MCF 10A (cell line): Measurements from ENCODE around the gene ZNF500. TPM values are rescaled to one million over a fixed set of nuclear protein-coding genes. Genes with fewer than 3 reads are reported as not detected.
A peak's percentile ranks its signal among the peaks of the same experiment; 100 is the strongest.

ENCODE experiments used
- BruUV-seq: library from RNA; stranded (reverse); fragments of 400-500 nt; replicated peaks from 2 replicates; lab custom pipeline; 2021; lab: Mats Ljungman, UMichigan
- CTCF ChIA-PET: fragments of 300-600 bp; sonication (Branson Sonifier 250); formaldehyde crosslinking; extraction: SDS; loops from one replicate; lab custom pipeline; 2021; ENCODE audit warnings: antibody characterized with exemption, inconsistent platforms; lab: Yijun Ruan, JAX
- POLR2A ChIA-PET: fragments of 300-600, 350-650 bp; sonication (Branson Sonifier 250); formaldehyde crosslinking; extraction: SDS; loops from one replicate; lab custom pipeline; 2020; ENCODE audit warnings: antibody characterized with exemption, inconsistent platforms; lab: Yijun Ruan, JAX
- DNase-seq: peaks from one replicate; pipeline ENCODE4 v3.0.0-alpha.2; 2018; ENCODE audit not compliant: unreplicated experiment
- H3K27ac Mint-ChIP-seq: one replicate; pipeline ENCODE4 v1.8.0; 2022; ENCODE audit warnings: mild to moderate bottlenecking, low read depth, mixed read lengths; ENCODE audit not compliant: unreplicated experiment
- H3K27me3 Mint-ChIP-seq: one replicate; pipeline ENCODE4 v1.8.0; 2022; ENCODE audit warnings: mixed read lengths; ENCODE audit not compliant: insufficient read depth, unreplicated experiment
- H3K36me3 Mint-ChIP-seq: one replicate; pipeline ENCODE4 v1.8.0; 2022; ENCODE audit warnings: mild to moderate bottlenecking, moderate library complexity, mixed read lengths; ENCODE audit not compliant: insufficient read depth, unreplicated experiment
- H3K4me1 Mint-ChIP-seq: one replicate; pipeline ENCODE4 v1.8.0; 2022; ENCODE audit warnings: mixed read lengths; ENCODE audit not compliant: insufficient read depth, unreplicated experiment
- H3K4me3 Mint-ChIP-seq: one replicate; pipeline ENCODE4 v1.8.0; 2022; ENCODE audit warnings: mild to moderate bottlenecking, moderate library complexity, mixed read lengths; ENCODE audit not compliant: unreplicated experiment
- H3K9me3 Mint-ChIP-seq: one replicate; pipeline ENCODE4 v1.8.0; 2022; ENCODE audit warnings: mixed read lengths; ENCODE audit not compliant: unreplicated experiment
- CTCF ChIP-seq: fragments of 200-600 bp; IDR thresholded peaks from one replicate; pipeline ENCODE4 v1.8.0; 2022; ENCODE audit warnings: antibody characterized with exemption, mild to moderate bottlenecking; ENCODE audit not compliant: unreplicated experiment
- intact Hi-C: fragments of 100-400 bp; cut with micrococcal nuclease; formaldehyde crosslinking; loops from 2 replicates; pipeline ENCODE4 v1.14.1; 2022
- total RNA-seq: library from RNA; stranded (reverse); gene quantifications from 2 replicates; pipeline ENCODE4 v1.2.3, GENCODE V29; 2022

Gene ZNF500
- total RNA-seq, 1 experiment from 2014 or later = 13.8 TPM

- ChIA-PET POLR2A (interaction anchor here (2.0 to 3.1 kb wide), 2 partner anchors 33 to 67 kb away, joined by 8 to 40 read pairs; partner anchors contain the start of genes ANKS3, DNAAF8 and ZNF500), CTCF (interaction anchor here (1.3 kb wide), 1 partner anchor 155 kb away, joined by 5 read pairs; no protein-coding TSS in a partner anchor)
- Mint-ChIP-seq H3K27me3 (no peaks in the 10 kb centered on the region), H3K27ac (no peak overlapping the region), H3K9me3 (no peaks in the 10 kb centered on the region), H3K4me1 (peaks cover 6% of the 10 kb centered on the region), H3K36me3 (peaks cover 6% of the 10 kb centered on the region), H3K4me3 (peak overlapping the region; percentile 51)
- no peak for TF ChIP-seq CTCF
- no TSS peak for BruUV-seq
- intact Hi-C loops = no loop called here
- no peak for DNase-seq
Observed at GRCh38 chr16:4800290-4801041, 33.5 kb upstream of the ZNF500 start.

- Mint-ChIP-seq H3K9me3 (no peaks in the 10 kb centered on the region), H3K27me3 (no peaks in the 10 kb centered on the region), H3K4me1 (peaks cover 6% of the 10 kb centered on the region), H3K36me3 (no peaks in the 10 kb centered on the region), H3K4me3 (no peak overlapping the region), H3K27ac (no peak overlapping the region)
- DNase-seq = no peak
- POLR2A ChIA-PET = interaction anchor here (0.6 to 2.0 kb wide), 2 partner anchors 39 to 65 kb away, joined by 3 to 8 read pairs; partner anchors contain the start of genes ANKS3 and DNAAF8
- intact Hi-C loops = no loop called here
- no TSS peak for BruUV-seq
- TF ChIP-seq CTCF = no peak
- CTCF ChIA-PET = interaction anchor here (1.0 to 1.3 kb wide), 2 partner anchors 12 to 156 kb away, joined by 5 read pairs; no protein-coding TSS in a partner anchor
Observed at GRCh38 chr16:4799171-4799855, 32.4 kb upstream of the ZNF500 start.

- no peaks in the 10 kb centered on the region for H3K27me3 Mint-ChIP-seq
- no peak for DNase-seq
- no peaks in the 10 kb centered on the region for H3K9me3 Mint-ChIP-seq
- H3K4me3 Mint-ChIP-seq = no peak overlapping the region
- no peak for TF ChIP-seq CTCF
- no peaks in the 10 kb centered on the region for H3K36me3 Mint-ChIP-seq
- peaks cover 6% of the 10 kb centered on the region for H3K4me1 Mint-ChIP-seq
- intact Hi-C loops = no loop called here
- no peak overlapping the region for H3K27ac Mint-ChIP-seq
- POLR2A ChIA-PET = interaction anchor here (0.6 kb wide), 1 partner anchor 67 kb away, joined by 4 read pairs; no protein-coding TSS in a partner anchor
- no TSS peak for BruUV-seq
- CTCF ChIA-PET = no interaction called here
Observed at GRCh38 chr16:4798456-4798855, 31.5 kb upstream of the ZNF500 start.

GRCh38 chr16:4797805-4798252, 30.9 kb upstream of the ZNF500 start:
- intact Hi-C loops = no loop called here
- Mint-ChIP-seq H3K27me3 (no peaks in the 10 kb centered on the region), H3K4me3 (no peak overlapping the region), H3K4me1 (peaks cover 6% of the 10 kb centered on the region), H3K27ac (peak overlapping the region; percentile 35), H3K9me3 (no peaks in the 10 kb centered on the region), H3K36me3 (no peaks in the 10 kb centered on the region)
- ChIA-PET POLR2A (interaction anchor here (1.5 kb wide), 1 partner anchor 30 kb away, joined by 4 read pairs; no protein-coding TSS in a partner anchor), CTCF (interaction anchor here (0.6 to 0.7 kb wide), 2 partner anchors 9 to 997 kb away, joined by 3 read pairs; no protein-coding TSS in a partner anchor)
- BruUV-seq = no TSS peak
- no peak for DNase-seq
- no peak for TF ChIP-seq CTCF
